Measurements from ENCODE around the gene PRTN3.
A peak's percentile ranks its signal among the peaks of the same experiment; 100 is the strongest.
"Not testable (repeated sequence)": the region's sequence is repeated elsewhere in the genome, so short reads cannot be mapped to it uniquely, and the experiment has no call there.

The PRTN3 gene

GRCh38 chr19:888581-889385 lies 48.0 kb downstream of the PRTN3 start:
- no peak for TF ChIP-seq CTCF (IDR thresholded peaks at IDR 0.05; ENCODE audit: insufficient read depth, low read length, poor library complexity, severe bottlenecking)
- peaks cover 24% of the 10 kb centered on the region for H3K36me3 ChIP-seq (ENCODE audit: control insufficient read depth, insufficient read depth, low read length)
- H3K27me3 ChIP-seq (replicated peaks; ENCODE audit: control insufficient read depth, insufficient read depth, low read length): no peaks in the 10 kb centered on the region
- no peak overlapping the region for H3K4me3 ChIP-seq (replicated peaks; ENCODE audit: low read depth, low read length)
- DNase-seq (ENCODE audit: extremely low read depth, insufficient read length): no peak

GRCh38 chr19:889662-890295 lies 49.0 kb downstream of the PRTN3 start:
- Histone ChIP-seq H3K27me3 (replicated peaks; ENCODE audit: control insufficient read depth, insufficient read depth, low read length) (no peaks in the 10 kb centered on the region), H3K4me3 (replicated peaks; ENCODE audit: low read depth, low read length) (no peak overlapping the region), H3K36me3 (ENCODE audit: control insufficient read depth, insufficient read depth, low read length) (peaks cover 23% of the 10 kb centered on the region)

GRCh38 chr19:890831-891230 lies 50.0 kb downstream of the PRTN3 start:
- TF ChIP-seq CTCF (IDR thresholded peaks at IDR 0.05; ENCODE audit: insufficient read depth, low read length, poor library complexity, severe bottlenecking): no peak
- H3K36me3 ChIP-seq (ENCODE audit: control insufficient read depth, insufficient read depth, low read length): peaks cover 18% of the 10 kb centered on the region
- H3K4me3 ChIP-seq (replicated peaks; ENCODE audit: low read depth, low read length): no peak overlapping the region
- DNase-seq (ENCODE audit: extremely low read depth, insufficient read length): no peak
- H3K27me3 ChIP-seq (replicated peaks; ENCODE audit: control insufficient read depth, insufficient read depth, low read length): no peaks in the 10 kb centered on the region

More at GRCh38 chr19:889662-890295, 49.0 kb downstream of the PRTN3 start:
- no peak for DNase-seq (ENCODE audit: extremely low read depth, insufficient read length)
- no peak for TF ChIP-seq CTCF (IDR thresholded peaks at IDR 0.05; ENCODE audit: insufficient read depth, low read length, poor library complexity, severe bottlenecking)

- H3K27me3 ChIP-seq (replicated peaks; ENCODE audit: control insufficient read depth, insufficient read depth, low read length); DNase-seq (ENCODE audit: extremely low read depth, insufficient read length): not testable (repeated sequence)
- Histone ChIP-seq H3K36me3 (ENCODE audit: control insufficient read depth, insufficient read depth, low read length) (peaks cover 12% of the 10 kb centered on the region), H3K4me3 (replicated peaks; ENCODE audit: low read depth, low read length) (peak overlapping the region; percentile 89)
Measured at GRCh38 chr19:891421-892200, 50.8 kb downstream of the PRTN3 start.

DNA sequence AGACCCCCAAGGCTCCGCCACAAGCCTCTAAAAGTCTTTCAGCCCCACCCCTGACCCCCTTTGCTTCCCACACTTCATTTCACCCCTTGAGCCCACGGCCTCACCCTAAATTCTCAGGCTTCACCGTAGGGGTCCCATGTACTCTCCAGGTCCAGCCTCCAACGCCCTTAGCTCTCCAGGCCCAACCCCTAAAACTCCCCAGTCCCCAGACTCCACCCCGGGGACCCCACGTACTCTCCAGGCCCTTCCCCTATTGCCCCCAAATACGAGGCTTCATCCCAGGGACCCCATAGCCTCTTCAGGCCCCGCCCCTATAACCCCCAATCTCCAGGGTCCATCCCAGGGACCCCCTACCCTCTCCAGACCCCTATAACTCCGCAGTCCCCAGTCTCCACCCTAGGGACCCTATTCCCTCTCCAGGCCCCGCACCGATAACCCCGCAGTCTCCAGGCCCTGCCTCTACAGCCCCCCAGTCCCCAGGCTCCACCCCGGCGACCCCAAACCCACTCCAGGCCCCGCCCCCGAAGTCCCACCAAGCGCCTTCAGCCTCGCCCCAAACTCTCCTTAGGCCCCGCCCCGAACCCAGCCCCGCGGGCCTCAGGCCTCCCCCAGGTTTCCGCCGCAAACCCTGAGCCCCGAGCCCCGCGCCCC lies 51.6 kb downstream of the PRTN3 start:
- DNase-seq (ENCODE audit: extremely low read depth, insufficient read length): no peak
- TF ChIP-seq CTCF (IDR thresholded peaks at IDR 0.05; ENCODE audit: insufficient read depth, low read length, poor library complexity, severe bottlenecking): no peak
- peak overlapping the region; percentile 89 for H3K4me3 ChIP-seq (replicated peaks; ENCODE audit: low read depth, low read length)
- H3K36me3 ChIP-seq (ENCODE audit: control insufficient read depth, insufficient read depth, low read length): peaks cover 13% of the 10 kb centered on the region
- no peaks in the 10 kb centered on the region for H3K27me3 ChIP-seq (replicated peaks; ENCODE audit: control insufficient read depth, insufficient read depth, low read length)

Measured in GM06990 (cell line).